ENCODE data around the gene RAB11FIP2.

DNA sequence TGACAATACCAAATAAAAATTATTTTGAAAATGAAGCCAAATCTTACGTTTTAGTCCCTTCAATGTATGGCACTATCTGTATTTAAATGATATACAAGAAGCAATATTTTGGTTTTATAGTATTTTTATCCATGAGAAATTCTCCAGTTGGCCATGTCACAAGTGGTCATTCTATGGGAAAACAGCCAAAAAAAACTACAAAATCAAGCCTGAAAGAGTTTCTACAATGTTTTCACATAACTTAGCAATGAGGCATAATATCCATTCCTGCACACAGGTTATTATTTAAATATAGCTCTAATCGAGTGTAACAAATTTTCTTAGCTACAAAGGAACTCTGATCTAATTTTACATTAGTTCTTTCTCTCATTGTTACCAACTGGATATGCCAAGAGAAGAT is 5.4 kb downstream of the RAB11FIP2 start:
- TF ChIP-seq, protein P1, sequence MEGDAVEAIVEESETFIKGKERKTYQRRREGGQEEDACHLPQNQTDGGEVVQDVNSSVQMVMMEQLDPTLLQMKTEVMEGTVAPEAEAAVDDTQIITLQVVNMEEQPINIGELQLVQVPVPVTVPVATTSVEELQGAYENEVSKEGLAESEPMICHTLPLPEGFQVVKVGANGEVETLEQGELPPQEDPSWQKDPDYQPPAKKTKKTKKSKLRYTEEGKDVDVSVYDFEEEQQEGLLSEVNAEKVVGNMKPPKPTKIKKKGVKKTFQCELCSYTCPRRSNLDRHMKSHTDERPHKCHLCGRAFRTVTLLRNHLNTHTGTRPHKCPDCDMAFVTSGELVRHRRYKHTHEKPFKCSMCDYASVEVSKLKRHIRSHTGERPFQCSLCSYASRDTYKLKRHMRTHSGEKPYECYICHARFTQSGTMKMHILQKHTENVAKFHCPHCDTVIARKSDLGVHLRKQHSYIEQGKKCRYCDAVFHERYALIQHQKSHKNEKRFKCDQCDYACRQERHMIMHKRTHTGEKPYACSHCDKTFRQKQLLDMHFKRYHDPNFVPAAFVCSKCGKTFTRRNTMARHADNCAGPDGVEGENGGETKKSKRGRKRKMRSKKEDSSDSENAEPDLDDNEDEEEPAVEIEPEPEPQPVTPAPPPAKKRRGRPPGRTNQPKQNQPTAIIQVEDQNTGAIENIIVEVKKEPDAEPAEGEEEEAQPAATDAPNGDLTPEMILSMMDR (conservative IDR thresholded peaks at IDR 0.05; ENCODE audit: low read length): no peak
- no peak for TF ChIP-seq EZH2phosphoT487 (IDR thresholded peaks at IDR 0.05; ENCODE audit: borderline replicate concordance, low read depth, low read length)
